Activated CD4-positive, alpha-beta T cell treated with anti-CD3 and anti-CD28 coated beads, Interleukin-2, amount 50 U/mL, for 48 hours (primary cell): ENCODE results near the gene NUP210.

Source experiments
- DNase-seq, 2 experiments: peaks; one replicate each; pipeline ENCODE4 v3.0.0-alpha.2; 2020

The NUP210 gene

DNA sequence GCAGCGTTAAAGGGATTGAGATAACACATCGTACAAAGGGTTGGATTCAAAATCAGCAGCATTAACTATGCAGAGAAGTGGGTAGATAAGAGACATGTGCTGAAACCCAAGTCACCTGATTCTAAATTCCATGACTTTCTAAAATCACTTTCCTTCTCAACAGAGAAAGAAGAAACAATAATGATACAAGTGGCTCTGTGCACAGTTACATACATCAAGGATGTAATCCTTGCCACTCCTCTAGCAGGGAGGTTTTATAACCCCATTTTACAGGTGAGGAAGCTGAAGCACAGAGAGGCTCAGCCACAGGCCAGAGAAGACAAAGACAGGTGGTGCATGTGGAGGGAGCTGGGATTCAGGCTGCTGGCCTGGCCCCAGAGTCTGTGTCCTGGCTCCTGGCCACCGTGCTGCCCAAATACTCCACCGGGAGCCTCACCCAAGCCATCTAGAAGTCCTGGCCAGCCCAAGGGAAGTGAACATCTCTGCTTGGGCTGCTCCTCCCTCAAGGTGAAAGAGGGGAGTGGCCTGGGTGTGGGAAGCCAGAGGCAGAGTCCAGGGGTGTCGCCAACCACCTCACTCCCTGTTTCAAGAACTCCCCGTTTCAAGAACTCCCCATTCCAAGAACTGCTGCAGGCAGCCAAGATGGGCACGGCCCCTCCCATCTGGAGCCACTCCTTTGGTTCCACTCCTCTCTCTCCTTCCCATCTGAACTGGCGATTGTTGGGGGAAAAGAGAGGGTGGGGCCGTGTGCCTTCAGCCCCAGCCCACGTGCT is 147.1 kb downstream of the NUP210 start:
- no peak for DNase-seq

DNA sequence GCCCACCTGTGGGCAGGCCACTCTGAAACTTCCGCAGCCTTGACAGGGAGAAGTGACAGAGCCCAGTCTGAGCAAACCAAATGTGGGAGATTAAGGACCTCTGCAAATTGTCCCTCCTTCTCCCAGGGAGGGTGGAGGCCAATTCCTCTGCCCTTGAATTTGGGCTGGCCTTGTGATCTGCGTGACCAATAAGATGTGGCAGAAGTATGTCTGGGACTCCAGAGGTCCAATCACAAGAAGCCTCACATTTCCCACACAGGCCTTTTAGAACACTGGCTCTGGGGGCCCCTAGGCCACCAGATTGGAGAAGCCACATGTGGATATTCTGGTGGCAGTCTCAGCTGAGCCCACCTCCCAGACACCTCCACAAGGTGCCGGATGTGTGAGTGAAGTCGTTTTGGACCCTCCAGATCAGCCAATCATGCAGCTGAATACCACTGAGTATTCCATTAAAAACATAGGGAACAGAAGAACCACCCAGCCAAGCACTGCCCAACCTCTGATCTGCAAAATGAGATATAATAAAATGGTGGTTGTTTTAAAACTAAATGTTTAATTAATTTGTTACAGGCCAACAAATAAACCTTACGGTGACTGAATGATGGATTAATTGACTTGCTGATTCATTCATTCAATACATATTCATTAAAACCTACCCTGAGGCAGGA is 150.3 kb downstream of the NUP210 start:
- no peak for DNase-seq

DNA sequence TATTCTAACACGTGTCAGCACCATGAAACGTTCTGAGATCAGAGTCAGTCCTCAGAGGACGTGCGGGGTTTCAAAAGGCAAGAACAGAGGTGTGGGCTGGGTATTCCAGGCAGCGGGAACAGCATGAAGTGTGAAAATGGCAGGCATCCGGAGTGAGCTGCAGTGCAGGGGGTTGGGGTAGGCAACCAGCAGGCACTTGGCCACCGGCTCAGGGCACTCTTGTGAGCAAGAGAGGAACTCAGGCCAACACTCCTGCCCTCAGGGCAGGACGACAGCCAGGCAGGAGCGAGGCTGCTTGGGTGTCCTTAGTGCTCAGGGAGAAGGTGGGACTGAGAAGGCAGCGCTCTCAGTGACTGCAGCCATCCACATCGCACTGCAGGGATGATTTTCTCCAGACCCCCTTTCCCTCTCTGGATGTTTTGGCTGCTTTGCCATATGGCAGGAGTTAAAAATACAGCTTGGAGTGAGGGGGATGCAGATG is 151.1 kb downstream of the NUP210 start:
- DNase-seq: no peak

DNA sequence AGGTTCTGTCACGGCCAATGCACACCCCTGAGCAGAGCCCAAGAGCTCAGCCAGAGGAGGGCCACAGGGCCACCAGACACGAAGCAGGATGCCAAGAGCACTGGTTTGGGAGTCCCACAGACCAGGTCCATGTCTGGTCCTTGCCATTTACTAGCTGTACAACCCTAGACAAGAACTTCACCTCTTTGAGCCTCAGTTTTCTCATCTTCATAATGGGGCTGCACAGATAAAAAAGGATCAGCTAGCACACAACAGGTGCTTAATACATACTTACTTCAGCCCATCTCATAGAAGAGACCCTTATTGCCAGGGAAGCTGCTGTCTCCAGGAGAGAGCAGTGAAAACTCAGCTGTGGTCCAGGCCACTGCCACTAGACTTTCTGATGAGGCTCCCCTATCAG is 152.0 kb downstream of the NUP210 start:
- DNase-seq: no peak

DNA sequence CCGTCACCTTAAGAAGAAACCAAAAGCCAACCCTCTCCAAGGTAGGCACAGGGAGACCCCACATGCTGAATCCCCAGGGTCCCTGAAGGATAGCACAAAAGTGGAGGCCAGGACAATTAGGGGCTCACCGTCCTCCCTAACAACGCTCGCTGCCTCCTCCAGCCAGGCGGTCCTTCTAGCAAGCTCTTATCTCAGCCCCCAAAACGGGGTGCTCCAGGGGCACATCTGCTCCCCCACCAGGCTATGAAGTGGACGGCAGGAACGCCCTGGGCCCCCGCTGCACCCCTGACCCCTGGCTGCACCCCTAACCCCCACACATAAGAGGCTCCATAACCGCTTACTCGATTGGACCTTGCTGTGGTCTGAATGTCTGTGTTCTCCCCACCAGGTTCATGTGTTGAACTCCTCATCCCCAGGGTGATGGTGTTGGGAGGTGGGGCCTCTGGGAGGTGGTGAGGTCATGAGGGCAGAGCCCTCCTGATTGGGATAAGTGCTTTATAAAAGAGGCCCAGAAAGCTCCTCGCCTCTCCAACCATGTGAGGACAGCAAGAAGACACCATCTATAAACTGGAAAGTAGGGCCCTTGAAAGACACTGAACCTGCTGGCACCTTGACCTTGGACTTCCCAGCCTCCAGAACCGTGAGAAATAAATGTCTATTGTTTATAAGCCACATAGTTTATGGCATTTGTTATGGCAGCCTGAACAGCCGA is 153.3 kb downstream of the NUP210 start:
- no peak for DNase-seq
